Activated CD8-positive, alpha-beta memory T cell treated with anti-CD3 and anti-CD28 coated beads, Interleukin-2, amount 50 U/mL, for 1 hour (primary cell): ENCODE data around the gene PHF3.

Source experiments
- DNase-seq: peaks from one replicate; pipeline ENCODE4 v3.0.0-alpha.2; 2020; ENCODE audit errors: extremely low read depth

The PHF3 gene

DNA sequence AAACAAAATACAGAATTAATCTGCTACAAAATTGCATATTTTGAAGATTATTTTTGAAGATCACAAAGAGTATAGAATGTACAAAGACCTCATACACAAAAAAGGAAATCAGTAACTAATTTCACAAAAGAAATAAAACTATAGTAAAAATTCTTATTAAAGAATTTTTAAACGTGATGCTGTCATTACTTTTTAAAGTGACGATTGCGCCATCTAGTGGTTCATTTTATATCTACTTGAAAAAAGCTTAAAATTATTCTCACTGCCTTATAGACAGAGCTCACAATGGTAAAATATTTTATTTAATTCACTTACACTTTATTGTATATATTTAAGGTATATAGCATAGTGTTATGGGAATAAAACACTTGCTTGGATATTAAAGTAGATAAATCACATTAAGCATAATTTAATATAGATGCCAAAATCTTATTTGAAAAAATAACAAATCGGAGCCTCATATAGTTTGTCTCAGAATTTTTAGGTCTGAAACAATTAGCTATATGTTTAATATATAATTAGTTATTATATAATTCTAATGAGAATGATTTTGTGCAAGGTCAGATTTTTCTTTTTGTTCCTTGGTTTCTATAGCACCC is 128.8 kb downstream of the PHF3 start:
- DNase-seq = no peak
